Endothelial cell of umbilical vein (primary cell): ENCODE measurements around the gene CC2D2B. TPM values are rescaled to one million over a fixed set of nuclear protein-coding genes. Genes with fewer than 3 reads are reported as not detected.

Experiments used
- BruUV-seq: library from RNA; stranded (reverse); fragments of 400-500 nt; replicated peaks from 2 replicates; lab custom pipeline; 2021; lab: Mats Ljungman, UMichigan
- CTCF ChIA-PET: fragments of 300-600, 350-600 bp; sonication (Branson Sonifier 250); formaldehyde crosslinking; loops from one replicate; lab custom pipeline; 2021; ENCODE audit warnings: antibody characterized with exemption, inconsistent platforms; lab: Charles Lee
- POLR2A ChIA-PET: fragments of 300-600, 350-600 bp; sonication (Branson Sonifier 250); formaldehyde crosslinking; loops from one replicate; lab custom pipeline; 2021; ENCODE audit warnings: antibody characterized with exemption, inconsistent platforms; lab: Charles Lee
- DNase-seq: peaks from one replicate; pipeline ENCODE4 v3.0.0-alpha.2; 2011; ENCODE audit warnings: low read depth, low spot score
- FAIRE-seq: peaks from 2 replicates; lab custom pipeline; 2011; peaks lifted over from hg19 to GRCh38; lab: Jason Lieb, UNC
- H2AFZ ChIP-seq: 2 replicates; pipeline ENCODE4 v1.6.0; 2012; ENCODE audit warnings: low read depth, low read length, control low read depth, inconsistent platforms
- H3K27ac ChIP-seq: 2 replicates; pipeline ENCODE4 v1.5.1; 2011; ENCODE audit warnings: low read depth, mild to moderate bottlenecking, control low read depth, low read length, moderate library complexity; ENCODE audit not compliant: insufficient read depth
- H3K27me3 ChIP-seq, 2 experiments: 2 replicates each; pipeline versions ENCODE4 v1.6.0 to v1.6.1; 2011; ENCODE audit warnings: low read length in 2 of 2, mixed read lengths in 1 of 2; ENCODE audit not compliant: control insufficient read depth in 2 of 2, insufficient read depth in 2 of 2
- H3K36me3 ChIP-seq, 2 experiments: 2 replicates in 1 of 2; 3 replicates in 1 of 2; pipeline ENCODE4 v1.5.1; 2011; ENCODE audit warnings: low read length in 2 of 2, mild to moderate bottlenecking in 1 of 2, moderate library complexity in 1 of 2; ENCODE audit not compliant: control insufficient read depth in 2 of 2, insufficient read depth in 2 of 2; ENCODE audit errors: extremely low read depth in 1 of 2
- H3K4me1 ChIP-seq: 3 replicates; pipeline ENCODE4 v1.5.1; 2011; ENCODE audit warnings: mild to moderate bottlenecking, low read length; ENCODE audit not compliant: control insufficient read depth, insufficient read depth; ENCODE audit errors: extremely low read depth
- H3K4me2 ChIP-seq: 2 replicates; pipeline ENCODE4 v1.6.1; 2011; ENCODE audit warnings: low read length, control low read depth, mixed read lengths; ENCODE audit not compliant: insufficient read depth
- H3K4me3 ChIP-seq, 3 experiments: fragments of 200-600 bp in 1 of 3; sonication (generic), shearing (Covaris generic) in 1 of 3; replicated peaks in 1 of 3; 2 replicates each; pipeline ENCODE4 v1.5.1; 2011 to 2016; ENCODE audit warnings: control low read depth in 3 of 3, low read length in 3 of 3, mild to moderate bottlenecking in 2 of 3, inconsistent platforms in 1 of 3, low read depth in 1 of 3, moderate library complexity in 1 of 3; ENCODE audit not compliant: insufficient read depth in 1 of 3
- H3K79me2 ChIP-seq: 2 replicates; pipeline ENCODE4 v1.6.0; 2012; ENCODE audit warnings: low read length, inconsistent platforms; ENCODE audit not compliant: control insufficient read depth, insufficient read depth
- H3K9ac ChIP-seq: replicated peaks from 2 replicates; pipeline ENCODE3; 2011; ENCODE audit warnings: low read length, control low read depth; ENCODE audit not compliant: insufficient read depth; ENCODE audit errors: extremely low read depth
- H3K9me1 ChIP-seq: replicated peaks from 3 replicates; pipeline ENCODE4 v1.6.0; 2011; ENCODE audit warnings: mild to moderate bottlenecking, low read length; ENCODE audit not compliant: control insufficient read depth, insufficient read depth; ENCODE audit errors: extremely low read depth
- H3K9me3 ChIP-seq: replicated peaks from 2 replicates; pipeline ENCODE4 v1.5.1; 2012; ENCODE audit warnings: low read length, inconsistent platforms; ENCODE audit not compliant: control insufficient read depth, insufficient read depth
- H4K20me1 ChIP-seq: replicated peaks from 2 replicates; pipeline ENCODE3; 2011; ENCODE audit warnings: mild to moderate bottlenecking, low read length; ENCODE audit not compliant: control insufficient read depth, insufficient read depth; ENCODE audit errors: extremely low read depth
- EZH2 ChIP-seq: IDR thresholded peaks from 2 replicates; pipeline ENCODE4 v1.6.1; 2012; ENCODE audit warnings: borderline replicate concordance, low read depth, mild to moderate bottlenecking, moderate library complexity, low read length, inconsistent platforms; ENCODE audit not compliant: severe bottlenecking
- FOS ChIP-seq: IDR thresholded peaks from 2 replicates; pipeline ENCODE4 v1.6.1; 2011; ENCODE audit warnings: mild to moderate bottlenecking, low read length, moderate library complexity, borderline replicate concordance; ENCODE audit not compliant: insufficient read depth
- GATA2 ChIP-seq: IDR thresholded peaks from 2 replicates; pipeline ENCODE4 v1.7.0; 2011; ENCODE audit warnings: low read depth, mild to moderate bottlenecking, moderate library complexity, mixed read lengths, low read length; ENCODE audit not compliant: insufficient read length, insufficient read depth
- JUN ChIP-seq: IDR thresholded peaks from 2 replicates; pipeline ENCODE4 v1.6.1; 2011; ENCODE audit warnings: borderline replicate concordance, low read depth; ENCODE audit not compliant: insufficient read length, insufficient read depth
- MAX ChIP-seq: IDR thresholded peaks from 2 replicates; pipeline ENCODE4 v1.6.1; 2011; ENCODE audit not compliant: insufficient read depth, insufficient read length
- MYC ChIP-seq: IDR thresholded peaks from one replicate; pipeline ENCODE4 v1.6.1; 2011; ENCODE audit warnings: mild to moderate bottlenecking, low read depth, low read length
- POLR2A ChIP-seq: IDR thresholded peaks from 2 replicates; pipeline ENCODE4 v1.6.1; 2012; ENCODE audit warnings: low read depth, mild to moderate bottlenecking, control low read depth, low read length
- POLR2AphosphoS5 ChIP-seq: IDR thresholded peaks from 2 replicates; pipeline ENCODE4 v1.6.1; 2012; ENCODE audit warnings: low read depth, mild to moderate bottlenecking, control low read depth, low read length, moderate library complexity; ENCODE audit not compliant: insufficient read depth
- dilution Hi-C: fragments of 300-500 bp; cut with MboI; formaldehyde crosslinking; loops from one replicate; pipeline ENCODE4 v1.15.0; 2019; ENCODE audit warnings: low sequenced_read_pairs; ENCODE audit not compliant: extremely low pct_ligation_motif_present
- intact Hi-C: fragments of 100-400 bp; cut with micrococcal nuclease; formaldehyde crosslinking; loops from one replicate; pipeline ENCODE4 v1.10.0; 2022
- polyA plus RNA-seq, 4 experiments: library from polyadenylated mRNA; depleted of rRNA in 3 of 4; stranded (reverse) in 3 of 4; unstranded in 1 of 4; fragments of >200 nt; gene quantifications; 2 replicates each; pipeline versions ENCODE4 v1.2.1 to v1.2.3, GENCODE V29; 2011 to 2012; ENCODE audit warnings: missing spikeins in 1 of 4
- total RNA-seq: library from RNA; stranded (reverse); gene quantifications from 2 replicates; pipeline ENCODE4 v1.2.3, GENCODE V29; 2021
- TF ChIP-seq, protein P1 (sequence below), 2 donors: IDR thresholded peaks; 1 replicate in 1 of 2; 2 replicates in 1 of 2; pipeline ENCODE4 v1.5.1; 2011; ENCODE audit warnings: low read length in 2 of 2, mild to moderate bottlenecking in 2 of 2, moderate library complexity in 2 of 2, control low read depth in 1 of 2, inconsistent platforms in 1 of 2, low read depth in 1 of 2; ENCODE audit not compliant: insufficient read depth in 1 of 2; ENCODE audit errors: extremely low read depth in 1 of 2

CC2D2B gene
- total and polyA plus RNA-seq, 2 donors (not counting 3 experiments of a cell fraction or from before 2014, with no cell fraction given) = 0.21 to 1.2 TPM

DNA sequence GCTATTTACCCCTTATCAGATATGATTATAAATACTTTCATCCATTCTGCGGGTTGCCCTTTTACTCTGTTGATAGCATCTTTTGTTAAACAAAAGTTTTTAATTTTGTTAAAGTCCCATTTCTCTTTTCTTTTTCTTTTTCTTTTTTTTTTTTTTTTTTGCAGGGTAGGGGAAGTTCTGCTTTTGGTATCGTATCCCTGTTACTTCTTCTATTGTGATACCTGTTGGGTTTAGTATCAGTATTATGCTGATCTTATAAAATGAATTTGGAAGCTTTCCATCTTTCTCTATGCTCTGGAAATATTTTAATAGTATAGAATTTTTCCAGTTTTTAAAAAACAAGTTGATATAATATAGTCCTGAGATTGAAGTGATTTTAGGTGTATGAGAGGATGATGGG lies 141.6 kb downstream of the CC2D2B start:
- intact Hi-C loops (loop anchor here (10.0 kb wide), 1 partner anchor 535 kb away; the partner anchor contains the start of gene TM9SF3), dilution Hi-C loops (no loop called here)
- Histone ChIP-seq H3K4me3 (no peak overlapping the region), H3K9me1 (no peaks in the 10 kb centered on the region), H3K79me2 (peaks cover 91% of the 10 kb centered on the region), H4K20me1 (no peaks in the 10 kb centered on the region), H3K4me2 (no peak overlapping the region), H3K36me3 (peaks cover 2 to 3% of the 10 kb centered on the region in 2 experiments), H2AFZ (no peak overlapping the region), H3K27ac (no peak overlapping the region), H3K27me3 (no peaks in the 10 kb centered on the region), H3K9ac (no peak overlapping the region), H3K4me1 (peaks cover 47% of the 10 kb centered on the region), H3K9me3 (no peaks in the 10 kb centered on the region)
- FAIRE-seq = no peak
- POLR2A ChIA-PET = interaction anchor here (0.7 kb wide), 1 partner anchor 76 kb away, joined by 4 read pairs; no protein-coding TSS in a partner anchor
- no TSS peak for BruUV-seq
- DNase-seq = no peak
- TF ChIP-seq MYC (no peak), FOS (no peak), JUN (no peak), GATA2 (no peak), MAX (no peak), POLR2A (no peak), EZH2 (no peak), POLR2AphosphoS5 (no peak)
- TF ChIP-seq, protein P1, sequence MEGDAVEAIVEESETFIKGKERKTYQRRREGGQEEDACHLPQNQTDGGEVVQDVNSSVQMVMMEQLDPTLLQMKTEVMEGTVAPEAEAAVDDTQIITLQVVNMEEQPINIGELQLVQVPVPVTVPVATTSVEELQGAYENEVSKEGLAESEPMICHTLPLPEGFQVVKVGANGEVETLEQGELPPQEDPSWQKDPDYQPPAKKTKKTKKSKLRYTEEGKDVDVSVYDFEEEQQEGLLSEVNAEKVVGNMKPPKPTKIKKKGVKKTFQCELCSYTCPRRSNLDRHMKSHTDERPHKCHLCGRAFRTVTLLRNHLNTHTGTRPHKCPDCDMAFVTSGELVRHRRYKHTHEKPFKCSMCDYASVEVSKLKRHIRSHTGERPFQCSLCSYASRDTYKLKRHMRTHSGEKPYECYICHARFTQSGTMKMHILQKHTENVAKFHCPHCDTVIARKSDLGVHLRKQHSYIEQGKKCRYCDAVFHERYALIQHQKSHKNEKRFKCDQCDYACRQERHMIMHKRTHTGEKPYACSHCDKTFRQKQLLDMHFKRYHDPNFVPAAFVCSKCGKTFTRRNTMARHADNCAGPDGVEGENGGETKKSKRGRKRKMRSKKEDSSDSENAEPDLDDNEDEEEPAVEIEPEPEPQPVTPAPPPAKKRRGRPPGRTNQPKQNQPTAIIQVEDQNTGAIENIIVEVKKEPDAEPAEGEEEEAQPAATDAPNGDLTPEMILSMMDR (IDR thresholded peaks at IDR 0.05; ENCODE audit: extremely low read depth in 1 of 2, insufficient read depth in 1 of 2, low read depth in 1 of 2, low read length in 2 of 2) = no peak
- CTCF ChIA-PET = interaction anchor here (0.7 to 1.6 kb wide), 2 partner anchors 26 to 181 kb away, joined by 3 to 4 read pairs; no protein-coding TSS in a partner anchor
